Progenitor cell of endocrine pancreas (in vitro differentiated cells): ENCODE data around the gene DNAAF8. TPM values are rescaled to one million over a fixed set of nuclear protein-coding genes. Genes with fewer than 3 reads are reported as not detected.

Experiments
- DNase-seq: peaks from one replicate; pipeline ENCODE4 v3.0.0; 2021; ENCODE audit warnings: low spot score; ENCODE audit not compliant: unreplicated experiment
- H3K27ac Mint-ChIP-seq: 2 replicates; pipeline ENCODE4 v1.8.0; 2021; ENCODE audit warnings: mild to moderate bottlenecking, moderate library complexity, mixed read lengths
- H3K27me3 Mint-ChIP-seq: 2 replicates; pipeline ENCODE4 v1.8.0; 2021; ENCODE audit warnings: mixed read lengths
- H3K36me3 Mint-ChIP-seq: 2 replicates; pipeline ENCODE4 v1.8.0; 2022; ENCODE audit warnings: mixed read lengths; ENCODE audit not compliant: insufficient read depth
- H3K4me1 Mint-ChIP-seq: 2 replicates; pipeline ENCODE4 v1.8.0; 2021; ENCODE audit warnings: low read depth, mixed read lengths
- H3K4me3 Mint-ChIP-seq: 2 replicates; pipeline ENCODE4 v1.8.0; 2021; ENCODE audit warnings: low read depth, mild to moderate bottlenecking, moderate library complexity, mixed read lengths
- H3K9me3 Mint-ChIP-seq: 2 replicates; pipeline ENCODE4 v1.8.0; 2021; ENCODE audit warnings: low read depth, mixed read lengths
- CTCF ChIP-seq: fragments of 200-600 bp; sonication (generic); IDR thresholded peaks from one replicate; pipeline ENCODE4 v1.5.0; 2021; ENCODE audit warnings: antibody characterized with exemption, mild to moderate bottlenecking; ENCODE audit not compliant: unreplicated experiment
- total RNA-seq: library from RNA; stranded (reverse); gene quantifications from 2 replicates; pipeline ENCODE4 v1.2.1, GENCODE V29; 2021

Gene DNAAF8
- total RNA-seq, 1 donor from 2014 or later: 1.1 TPM

- Mint-ChIP-seq H3K4me3 (no peak overlapping the region), H3K36me3 (peaks cover 2% of the 10 kb centered on the region)
These were observed 43.2 kb upstream of the DNAAF8 start for GRCh38 chr16:4690946-4691665.

DNA sequence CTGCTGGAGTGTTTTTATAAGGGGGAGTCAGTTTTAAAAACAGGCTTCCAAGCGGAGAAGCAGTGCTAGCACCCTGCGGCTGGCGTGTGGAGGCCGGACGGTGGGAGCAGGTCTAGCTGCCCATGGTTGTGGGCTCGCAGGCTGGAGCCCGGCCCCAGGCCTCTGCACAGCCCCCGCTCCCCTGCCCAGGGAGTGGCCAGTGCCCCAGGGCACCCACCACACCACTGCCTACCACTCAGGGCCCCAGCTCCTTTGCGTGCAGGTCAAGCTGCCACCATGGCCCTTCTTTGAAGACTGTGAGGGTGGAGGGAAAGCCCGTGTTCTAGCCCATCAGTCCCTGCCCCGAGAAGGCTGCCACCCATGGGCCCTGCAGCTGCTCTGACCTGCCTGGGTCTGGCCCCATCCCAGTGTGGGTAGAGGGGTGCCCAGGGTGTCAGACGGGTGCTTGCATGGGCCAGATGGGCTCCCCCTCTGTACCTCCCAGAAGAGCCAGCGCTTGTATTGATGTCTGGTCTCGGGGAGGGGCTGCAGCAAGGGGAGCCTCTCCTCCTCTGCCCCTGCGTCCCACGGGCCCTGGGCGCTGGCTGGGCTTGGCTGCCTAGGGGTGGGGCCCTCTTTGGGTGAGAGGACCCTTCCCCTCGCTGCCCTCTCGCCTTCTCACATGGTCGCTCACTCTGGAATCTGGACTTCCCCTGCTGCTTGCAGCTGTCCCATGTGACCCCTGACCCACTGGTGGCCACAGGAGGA is 42.5 kb upstream of the DNAAF8 start:
- no peak overlapping the region for H3K4me3 Mint-ChIP-seq
- H3K4me1 Mint-ChIP-seq: peaks cover 1% of the 10 kb centered on the region
- H3K36me3 Mint-ChIP-seq: peaks cover 2% of the 10 kb centered on the region
- H3K9me3 Mint-ChIP-seq: no peaks in the 10 kb centered on the region
- DNase-seq: no peak
- peak overlapping the region; percentile 31 for H3K27ac Mint-ChIP-seq
- H3K27me3 Mint-ChIP-seq: no peaks in the 10 kb centered on the region
- TF ChIP-seq CTCF: no peak

More at GRCh38 chr16:4690946-4691665, 43.2 kb upstream of the DNAAF8 start:
- DNase-seq: no peak
- no peaks in the 10 kb centered on the region for H3K27me3 Mint-ChIP-seq
- no peaks in the 10 kb centered on the region for H3K9me3 Mint-ChIP-seq
- peaks cover 1% of the 10 kb centered on the region for H3K4me1 Mint-ChIP-seq
- TF ChIP-seq CTCF: no peak
- peak overlapping the region; percentile 31 for H3K27ac Mint-ChIP-seq

DNA sequence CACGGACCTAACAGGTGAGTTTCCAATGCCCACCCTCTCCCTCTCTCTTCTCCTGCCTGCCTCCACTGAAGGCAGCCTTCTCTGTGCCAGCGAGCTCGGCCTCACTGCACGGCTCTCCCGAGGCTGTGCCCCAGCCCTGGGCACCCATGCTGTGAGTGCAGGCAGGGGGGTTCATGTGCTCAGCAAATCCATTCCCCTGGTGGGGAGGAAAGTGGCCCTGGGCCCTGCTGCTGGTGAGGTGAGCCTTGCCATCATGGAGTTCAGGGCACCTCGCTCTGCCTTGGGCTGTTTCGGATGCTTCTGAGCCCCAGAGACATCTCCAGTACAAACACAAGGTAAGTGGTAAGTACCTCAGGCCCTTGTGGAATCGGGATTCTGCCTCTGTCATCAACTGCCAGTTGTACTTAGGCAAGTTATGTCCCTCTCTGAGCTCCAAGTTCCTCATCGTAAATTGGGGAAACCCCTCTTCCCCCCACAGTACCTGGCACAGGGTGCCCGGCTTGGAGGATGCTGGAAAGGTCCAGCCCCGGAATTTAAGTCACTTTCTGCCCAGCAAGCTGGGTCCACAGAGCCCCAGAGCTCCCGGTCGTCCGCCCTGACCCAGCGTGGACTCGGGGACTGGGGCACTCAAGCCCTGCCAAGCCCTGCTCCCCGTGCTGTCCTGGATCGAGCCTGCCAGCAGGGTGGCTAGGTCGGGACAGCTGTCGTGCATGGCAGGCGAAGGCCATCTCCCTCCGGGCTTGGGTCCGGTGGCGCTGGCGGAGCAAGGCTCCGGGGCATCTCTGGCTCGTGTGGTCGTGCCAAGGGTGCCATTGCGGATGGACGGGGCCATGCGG is 41.7 kb upstream of the DNAAF8 start:
- H3K27ac Mint-ChIP-seq: peak overlapping the region; percentile 70
- peak overlapping the region; percentile 80 for H3K4me3 Mint-ChIP-seq
- no peak for DNase-seq
- peaks cover 2% of the 10 kb centered on the region for H3K36me3 Mint-ChIP-seq
- peaks cover 1% of the 10 kb centered on the region for H3K4me1 Mint-ChIP-seq
- H3K27me3 Mint-ChIP-seq: no peaks in the 10 kb centered on the region
- TF ChIP-seq CTCF: no peak
- H3K9me3 Mint-ChIP-seq: no peaks in the 10 kb centered on the region

DNA sequence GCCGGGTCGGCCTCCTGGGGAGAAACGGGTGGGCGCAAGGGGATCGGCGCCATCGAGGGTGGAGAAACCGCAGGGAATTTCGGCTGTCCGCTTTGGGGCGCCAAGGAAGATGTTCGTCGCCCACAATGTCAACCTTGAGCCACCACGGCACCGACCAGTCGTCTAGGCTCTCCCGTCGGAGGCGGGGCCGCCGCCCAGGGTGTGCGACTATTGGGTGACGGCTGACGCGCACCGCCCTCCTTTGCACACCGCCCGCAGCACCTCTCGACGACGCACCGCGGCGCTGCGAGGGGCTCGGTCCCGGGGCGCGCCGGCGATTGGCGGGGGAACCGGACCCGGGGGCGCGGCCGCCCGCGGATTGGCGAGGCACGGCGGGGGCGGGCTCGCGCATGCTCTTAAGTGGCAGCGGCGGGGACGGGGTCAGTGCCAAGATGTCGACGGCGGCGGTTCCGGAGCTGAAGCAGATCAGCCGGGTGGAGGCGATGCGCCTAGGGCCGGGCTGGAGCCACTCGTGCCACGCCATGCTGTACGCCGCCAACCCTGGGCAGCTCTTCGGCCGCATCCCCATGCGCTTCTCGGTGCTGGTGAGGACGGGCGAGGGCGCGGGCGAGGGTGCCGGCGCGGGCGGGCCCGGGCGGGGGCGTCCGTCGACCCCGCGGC is 40.9 kb upstream of the DNAAF8 start, which contains the start of gene NUDT16L1:
TSS of gene NUDT16L1 (plus strand) at position 267 of the 660 bp plus-strand sequence. CDS start at position 432, 165 bp downstream.
- peak; percentile 35 for TF ChIP-seq CTCF
- H3K9me3 Mint-ChIP-seq: no peaks in the 10 kb centered on the region
- peaks cover 1% of the 10 kb centered on the region for H3K4me1 Mint-ChIP-seq
- peaks cover 1% of the 10 kb centered on the region for H3K36me3 Mint-ChIP-seq
- DNase-seq: peak; percentile 96
- no peaks in the 10 kb centered on the region for H3K27me3 Mint-ChIP-seq
- peak within 1 kb of the TSS; percentile 89 for H3K27ac Mint-ChIP-seq
- peak within 1 kb of the TSS; percentile 80 for H3K4me3 Mint-ChIP-seq
